Measurements from ENCODE around the gene PLPPR3. TPM values are rescaled to one million over a fixed set of nuclear protein-coding genes. Genes with fewer than 3 reads are reported as not detected.

The PLPPR3 gene
- total RNA-seq, 1 experiment from 2014 or later: 57.9 TPM

GRCh38 chr19:780935-781334, 40.8 kb downstream of the PLPPR3 start:
- H3K18ac ChIP-seq (ENCODE audit: insufficient read length, low read depth, low read length): no peak overlapping the region
- no peaks in the 10 kb centered on the region; a peak in 1 of 5 replicates for H3K9me3 Mint-ChIP-seq
- H3K23me2 ChIP-seq (ENCODE audit: insufficient read length, low read depth, low read length, poor library complexity, severe bottlenecking): peaks cover 16% of the 10 kb centered on the region
- no peak overlapping the region for H2BK120ac ChIP-seq (ENCODE audit: low read depth, low read length, poor library complexity, severe bottlenecking)
- no peak overlapping the region for H3K56ac ChIP-seq (ENCODE audit: insufficient read length, low read depth, low read length)
- H3T11ph ChIP-seq (ENCODE audit: low read length): no peak overlapping the region
- no peaks in the 10 kb centered on the region; the same call in 1 of the 2 replicates for H3K4me1 ChIP-seq (ENCODE audit: insufficient read depth, low read length)
- H4K91ac ChIP-seq (ENCODE audit: insufficient read length, low read depth, low read length): no peak overlapping the region
- H2AFZ ChIP-seq (ENCODE audit: low read length): no peak overlapping the region
- H3K4me3 Mint-ChIP-seq: no peak overlapping the region; a peak in 1 of 5 replicates
- H3K4me2 ChIP-seq (ENCODE audit: insufficient read depth, insufficient read length, low read length): no peak overlapping the region
- H3K9me3 ChIP-seq (ENCODE audit: control insufficient read depth, low read depth, low read length): no peaks in the 10 kb centered on the region
- no peaks in the 10 kb centered on the region for H3K27me3 ChIP-seq (ENCODE audit: insufficient read depth, low read length)
- no peak for DNase-seq
- no peak overlapping the region for H2BK12ac ChIP-seq (ENCODE audit: insufficient read length, low read depth, low read length)
- peaks cover 4% of the 10 kb centered on the region for H3K27me3 Mint-ChIP-seq (ENCODE audit: low read depth)
- TF ChIP-seq, protein P1, sequence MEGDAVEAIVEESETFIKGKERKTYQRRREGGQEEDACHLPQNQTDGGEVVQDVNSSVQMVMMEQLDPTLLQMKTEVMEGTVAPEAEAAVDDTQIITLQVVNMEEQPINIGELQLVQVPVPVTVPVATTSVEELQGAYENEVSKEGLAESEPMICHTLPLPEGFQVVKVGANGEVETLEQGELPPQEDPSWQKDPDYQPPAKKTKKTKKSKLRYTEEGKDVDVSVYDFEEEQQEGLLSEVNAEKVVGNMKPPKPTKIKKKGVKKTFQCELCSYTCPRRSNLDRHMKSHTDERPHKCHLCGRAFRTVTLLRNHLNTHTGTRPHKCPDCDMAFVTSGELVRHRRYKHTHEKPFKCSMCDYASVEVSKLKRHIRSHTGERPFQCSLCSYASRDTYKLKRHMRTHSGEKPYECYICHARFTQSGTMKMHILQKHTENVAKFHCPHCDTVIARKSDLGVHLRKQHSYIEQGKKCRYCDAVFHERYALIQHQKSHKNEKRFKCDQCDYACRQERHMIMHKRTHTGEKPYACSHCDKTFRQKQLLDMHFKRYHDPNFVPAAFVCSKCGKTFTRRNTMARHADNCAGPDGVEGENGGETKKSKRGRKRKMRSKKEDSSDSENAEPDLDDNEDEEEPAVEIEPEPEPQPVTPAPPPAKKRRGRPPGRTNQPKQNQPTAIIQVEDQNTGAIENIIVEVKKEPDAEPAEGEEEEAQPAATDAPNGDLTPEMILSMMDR (conservative IDR thresholded peaks at IDR 0.05): no peak
- peaks cover 0 to 8% (median 7%) of the 10 kb centered on the region in 3 experiments; a peak in 4 of 7 replicates for H3K36me3 Mint-ChIP-seq (ENCODE audit: insufficient read depth in 1 of 3, low read depth in 3 of 3)
- H3K9ac ChIP-seq (ENCODE audit: extremely low read depth, insufficient read length, low read length): no peak overlapping the region
- no peak overlapping the region for H3K27ac ChIP-seq (ENCODE audit: insufficient read length, low read depth, low read length)
- H3K79me1 ChIP-seq (ENCODE audit: insufficient read depth, low read depth, low read length, poor library complexity, severe bottlenecking): no peaks in the 10 kb centered on the region
- no peaks in the 10 kb centered on the region for H4K20me1 ChIP-seq (ENCODE audit: control insufficient read depth, insufficient read depth, insufficient read length)
- no peak overlapping the region for H4K8ac ChIP-seq (replicated peaks; ENCODE audit: insufficient read length, low read depth, low read length)
- no peak overlapping the region for H4K5ac ChIP-seq (ENCODE audit: insufficient read length, low read depth, low read length)
- no peak overlapping the region for H3K4ac ChIP-seq (ENCODE audit: low read depth, low read length)
- peaks cover 21 to 30% of the 10 kb centered on the region in 2 experiments for H3K4me1 Mint-ChIP-seq
- H3K14ac ChIP-seq (ENCODE audit: insufficient read depth, low read length): no peak overlapping the region; the same call in 1 of the 2 replicates
- H2AK5ac ChIP-seq (ENCODE audit: insufficient read length, low read length): no peak overlapping the region
- no peaks in the 10 kb centered on the region for H3K79me2 ChIP-seq (ENCODE audit: insufficient read depth, low read length)
- H2BK5ac ChIP-seq (ENCODE audit: insufficient read length, low read length): no peak overlapping the region
- H2BK20ac ChIP-seq (ENCODE audit: low read depth, low read length, poor library complexity, severe bottlenecking): no peak overlapping the region
- no peak overlapping the region for H3K23ac ChIP-seq (ENCODE audit: insufficient read length, low read depth, low read length)
- WGBS (ENCODE audit: extremely low coverage, insufficient read length, low lambda C conversion rate): no CpG with 5 or more reads among the region's 15 CpGs
- no peak overlapping the region for H3K27ac Mint-ChIP-seq
- no peak overlapping the region for H2BK15ac ChIP-seq (ENCODE audit: low read depth, low read length)

Data from H9 (cell line).